Activated CD8-positive, alpha-beta T cell treated with anti-CD3 and anti-CD28 coated beads for 36 hours (primary cell): ENCODE measurements around the gene WNT4. TPM values are rescaled to one million over a fixed set of nuclear protein-coding genes. Genes with fewer than 3 reads are reported as not detected.
"Not testable (repeated sequence)": the region's sequence is repeated elsewhere in the genome, so short reads cannot be mapped to it uniquely, and the experiment has no call there.

ENCODE experiments used
- ATAC-seq: fragments of 200-7000 bp; cut with Tn5 transposase; one replicate; pipeline ENCODE4 v1.10.0; 2021; ENCODE audit warnings: mild to moderate bottlenecking, moderate library complexity
- CTCF ChIA-PET: fragments of 350-600 bp; sonication (Branson Sonifier 250); formaldehyde crosslinking; loops from one replicate; lab custom pipeline; 2021; ENCODE audit warnings: antibody characterized with exemption; lab: Charles Lee
- POLR2A ChIA-PET: fragments of 350-600 bp; sonication (Branson Sonifier 250); formaldehyde crosslinking; loops from one replicate; lab custom pipeline; 2021; ENCODE audit warnings: antibody characterized with exemption; lab: Charles Lee
- DNase-seq: peaks from one replicate; pipeline ENCODE4 v3.0.0-alpha.2; 2020
- H3K27ac Mint-ChIP-seq: one replicate; pipeline ENCODE4 v1.8.0; 2021; ENCODE audit warnings: mild to moderate bottlenecking, mixed read lengths
- H3K27me3 Mint-ChIP-seq: one replicate; pipeline ENCODE4 v1.8.0; 2021; ENCODE audit warnings: mixed read lengths
- H3K36me3 Mint-ChIP-seq: one replicate; pipeline ENCODE4 v1.8.0; 2021; ENCODE audit warnings: low read depth, mixed read lengths
- H3K4me1 Mint-ChIP-seq: one replicate; pipeline ENCODE4 v1.8.0; 2021; ENCODE audit warnings: low read depth, mixed read lengths
- H3K4me3 Mint-ChIP-seq: one replicate; pipeline ENCODE4 v1.8.0; 2021; ENCODE audit warnings: mild to moderate bottlenecking, moderate library complexity, mixed read lengths
- H3K9me3 Mint-ChIP-seq: one replicate; pipeline ENCODE4 v1.8.0; 2021; ENCODE audit warnings: mixed read lengths
- CTCF ChIP-seq: fragments of 200-600 bp; IDR thresholded peaks from one replicate; pipeline ENCODE4 v1.8.0; 2022; ENCODE audit warnings: antibody characterized with exemption, mild to moderate bottlenecking
- intact Hi-C: fragments of 100-400 bp; cut with micrococcal nuclease; formaldehyde crosslinking; loops from one replicate; pipeline ENCODE4 v1.10.0; 2022
- total RNA-seq, 2 experiments: library from RNA; stranded (reverse); gene quantifications; one replicate each; pipeline ENCODE4 v1.2.3, GENCODE V29; 2021

WNT4 gene
- total RNA-seq, 2 experiments from 2014 or later: not detected

GRCh38 chr1:22096036-22096435 lies 46.9 kb downstream of the WNT4 start:
- CTCF ChIA-PET: interaction anchor here (5.7 kb wide), 1 partner anchor 9 kb away, joined by 29 read pairs; no protein-coding TSS in a partner anchor
- DNase-seq (no peak), ATAC-seq (no peak)
- intact Hi-C loops: no loop called here
- no peaks in the 10 kb centered on the region for H3K9me3 Mint-ChIP-seq
- H3K4me3 Mint-ChIP-seq: no peak overlapping the region
- H3K4me1 Mint-ChIP-seq: peaks cover 60% of the 10 kb centered on the region
- TF ChIP-seq CTCF: no peak
- POLR2A ChIA-PET: no interaction called here
- peaks cover 59% of the 10 kb centered on the region for H3K36me3 Mint-ChIP-seq
- no peak overlapping the region for H3K27ac Mint-ChIP-seq
- H3K27me3 Mint-ChIP-seq: no peaks in the 10 kb centered on the region

- DNase-seq: no peak
- Mint-ChIP-seq H3K4me3 (no peak overlapping the region), H3K9me3 (no peaks in the 10 kb centered on the region), H3K36me3 (peaks cover 66% of the 10 kb centered on the region), H3K27ac (peak overlapping the region; percentile 30), H3K27me3 (no peaks in the 10 kb centered on the region), H3K4me1 (peaks cover 61% of the 10 kb centered on the region)
- no peak for ATAC-seq
- intact Hi-C loops: loop anchor here (5.0 kb wide), 1 partner anchor 36 kb away; no protein-coding TSS in a partner anchor
- ChIA-PET POLR2A (interaction anchor here (0.8 to 2.2 kb wide), 6 partner anchors 8 to 69 kb away, joined by 3 to 9 read pairs (median 4); no protein-coding TSS in a partner anchor), CTCF (interaction anchor here (0.9 to 5.7 kb wide), 8 partner anchors 9 to 54 kb away, joined by 3 to 29 read pairs (median 4); no protein-coding TSS in a partner anchor)
- no peak for TF ChIP-seq CTCF
Measured at GRCh38 chr1:22093513-22093912, 49.4 kb downstream of the WNT4 start.

GRCh38 chr1:22092026-22092768 lies 50.7 kb downstream of the WNT4 start:
- Mint-ChIP-seq H3K36me3 (peaks cover 66% of the 10 kb centered on the region), H3K4me1 (peaks cover 68% of the 10 kb centered on the region), H3K27ac (peak overlapping the region; percentile 83)
- H3K27me3 Mint-ChIP-seq, H3K9me3 Mint-ChIP-seq, H3K4me3 Mint-ChIP-seq: not testable (repeated sequence)
- DNase-seq: peak; percentile 85
- ChIA-PET CTCF (interaction anchor here (1.0 to 5.7 kb wide), 8 partner anchors 9 to 68 kb away, joined by 3 to 29 read pairs (median 6); no protein-coding TSS in a partner anchor), POLR2A (interaction anchor here (1.0 to 2.4 kb wide), 5 partner anchors 9 to 67 kb away, joined by 3 to 11 read pairs (median 6); partner anchors contain the start of gene CDC42)
- intact Hi-C loops: loop anchor here (5.0 kb wide), 1 partner anchor 35 kb away; no protein-coding TSS in a partner anchor
- peak; percentile 96 for ATAC-seq

GRCh38 chr1:22090867-22091266 lies 52.0 kb downstream of the WNT4 start:
- intact Hi-C loops: loop anchor here (5.0 kb wide), 1 partner anchor 34 kb away; no protein-coding TSS in a partner anchor
- Mint-ChIP-seq H3K9me3 (no peaks in the 10 kb centered on the region), H3K4me3 (no peak overlapping the region), H3K4me1 (peaks cover 78% of the 10 kb centered on the region), H3K36me3 (peaks cover 67% of the 10 kb centered on the region), H3K27ac (peak overlapping the region; percentile 77), H3K27me3 (no peaks in the 10 kb centered on the region)
- no peak for DNase-seq
- TF ChIP-seq CTCF: no peak
- ChIA-PET CTCF (interaction anchor here (0.9 to 2.0 kb wide), 4 partner anchors 8 to 67 kb away, joined by 3 to 9 read pairs (median 4); no protein-coding TSS in a partner anchor), POLR2A (interaction anchor here (0.6 to 3.0 kb wide), 11 partner anchors 8 to 66 kb away, joined by 3 to 14 read pairs (median 4); partner anchors contain the start of gene CDC42)
- ATAC-seq: no peak

- H3K36me3 Mint-ChIP-seq: peaks cover 66% of the 10 kb centered on the region
- DNase-seq: no peak
- ChIA-PET CTCF (interaction anchor here (1.5 to 2.0 kb wide), 2 partner anchors 35 to 66 kb away, joined by 3 to 9 read pairs; no protein-coding TSS in a partner anchor), POLR2A (interaction anchor here (0.9 to 3.0 kb wide), 6 partner anchors 9 to 65 kb away, joined by 3 to 14 read pairs (median 4); no protein-coding TSS in a partner anchor)
- ATAC-seq: no peak
- no peaks in the 10 kb centered on the region for H3K27me3 Mint-ChIP-seq
- H3K4me1 Mint-ChIP-seq: peaks cover 83% of the 10 kb centered on the region
- H3K4me3 Mint-ChIP-seq: peak overlapping the region; percentile 58
- peak overlapping the region; percentile 81 for H3K27ac Mint-ChIP-seq
- no peaks in the 10 kb centered on the region for H3K9me3 Mint-ChIP-seq
- intact Hi-C loops: loop anchor here (2.0 to 5.0 kb wide), 2 partner anchors 32 to 65 kb away; no protein-coding TSS in a partner anchor
- TF ChIP-seq CTCF: no peak
Measured at GRCh38 chr1:22089787-22090186, 53.1 kb downstream of the WNT4 start.
